Measurements from ENCODE around the gene RRAD.
"Not testable (repeated sequence)": the region's sequence is repeated elsewhere in the genome, so short reads cannot be mapped to it uniquely, and the experiment has no call there.

Gene RRAD

GRCh38 chr16:66950971-66951790 lies 25.8 kb upstream of the RRAD start:
- no peak for DNase-seq

- no peak for DNase-seq
Observed at GRCh38 chr16:66950437-66950836, 25.1 kb upstream of the RRAD start.

- no peak for DNase-seq
Observed at GRCh38 chr16:66949472-66949871, 24.1 kb upstream of the RRAD start.

- no peak for DNase-seq
Observed at GRCh38 chr16:66948837-66949225, 23.5 kb upstream of the RRAD start.

- DNase-seq, result peak; percentile 8
Observed at GRCh38 chr16:66948134-66948836, 22.9 kb upstream of the RRAD start.

- DNase-seq, result peak; percentile 84
Observed at GRCh38 chr16:66947302-66948065, 22.1 kb upstream of the RRAD start.

GRCh38 chr16:66946974-66947301 lies 21.6 kb upstream of the RRAD start:
- DNase-seq, result no peak

GRCh38 chr16:66946541-66946940 lies 21.2 kb upstream of the RRAD start:
- DNase-seq, result no peak

GRCh38 chr16:66945939-66946338 lies 20.6 kb upstream of the RRAD start:
- no peak for DNase-seq

GRCh38 chr16:66944971-66945370 lies 19.6 kb upstream of the RRAD start:
- DNase-seq, result not testable (repeated sequence)

GRCh38 chr16:66944054-66944441 lies 18.7 kb upstream of the RRAD start:
- no peak for DNase-seq

GRCh38 chr16:66943426-66944053 lies 18.2 kb upstream of the RRAD start:
- no peak for DNase-seq

- DNase-seq, result no peak
Observed at GRCh38 chr16:66942981-66943380, 17.6 kb upstream of the RRAD start.

- no peak for DNase-seq
Observed at GRCh38 chr16:66940236-66940635, 14.9 kb upstream of the RRAD start.

GRCh38 chr16:66939366-66939765 lies 14.0 kb upstream of the RRAD start:
- no peak for DNase-seq

- DNase-seq, result no peak
Observed at GRCh38 chr16:66937725-66938337, 12.5 kb upstream of the RRAD start.

- no peak for DNase-seq
Observed at GRCh38 chr16:66936889-66937554, 11.7 kb upstream of the RRAD start.

- DNase-seq, result no peak
Observed at GRCh38 chr16:66936462-66936861, 11.1 kb upstream of the RRAD start.

GRCh38 chr16:66935314-66936011 lies 10.1 kb upstream of the RRAD start, which contains the start of gene CES2:
Gene CES2, plus strand, starts transcription at chr16:66935516. Its CDS starts 120 bp downstream, at chr16:66935636.
- DNase-seq, result no peak

GRCh38 chr16:66934839-66935313 lies 9.5 kb upstream of the RRAD start:
- DNase-seq, result peak; percentile 20

- DNase-seq, result peak; percentile 89
Observed at GRCh38 chr16:66934138-66934838, 9.0 kb upstream of the RRAD start, which contains the start of gene CIAO2B. Gene CIAO2B, minus strand, starts transcription at chr16:66934402. Its CDS starts 38 bp downstream, at chr16:66934364.
